Activated T-cell treated with anti-CD3 and anti-CD28 coated beads, Interleukin-2, amount 50 U/mL, for 72 hours (primary cell): Measurements from ENCODE around the gene ATP2B2. TPM values are rescaled to one million over a fixed set of nuclear protein-coding genes. Genes with fewer than 3 reads are reported as not detected.

Experiments
- ATAC-seq, 2 donors: fragments of 150-1000 bp; cut with Tn5 transposase; replicated peaks in 1 of 2; 2 replicates each; pipeline ENCODE4 v1.10.0; 2021; ENCODE audit warnings: moderate library complexity in 2 of 2, mild to moderate bottlenecking in 1 of 2
- DNase-seq, 2 donors: peaks; one replicate each; pipeline ENCODE4 v3.0.0; 2021 to 2022; ENCODE audit warnings: mixed read lengths in 1 of 2
- H3K27ac Mint-ChIP-seq: one replicate; pipeline ENCODE4 v1.8.0; 2022; ENCODE audit warnings: mild to moderate bottlenecking, moderate library complexity, mixed read lengths
- H3K27me3 Mint-ChIP-seq: one replicate; pipeline ENCODE4 v1.8.0; 2022; ENCODE audit warnings: low read depth, mixed read lengths
- H3K36me3 Mint-ChIP-seq, 2 donors: one replicate each; pipeline ENCODE4 v1.8.0; 2022; ENCODE audit warnings: mixed read lengths in 2 of 2, mild to moderate bottlenecking in 1 of 2; ENCODE audit not compliant: insufficient read depth in 2 of 2
- H3K4me1 Mint-ChIP-seq: one replicate; pipeline ENCODE4 v1.8.0; 2022; ENCODE audit warnings: low read depth, mixed read lengths
- H3K4me3 Mint-ChIP-seq, 2 donors: one replicate each; pipeline ENCODE4 v1.8.0; 2022; ENCODE audit warnings: mild to moderate bottlenecking in 2 of 2, mixed read lengths in 2 of 2, moderate library complexity in 2 of 2
- H3K9me3 Mint-ChIP-seq, 2 donors: one replicate each; pipeline ENCODE4 v1.8.0; 2022; ENCODE audit warnings: mixed read lengths in 2 of 2
- total RNA-seq, 2 donors: library from RNA; stranded (reverse); gene quantifications; one replicate each; pipeline ENCODE4 v1.2.3, GENCODE V29; 2022

ATP2B2 gene
- total RNA-seq, 2 donors from 2014 or later: not detected

DNA sequence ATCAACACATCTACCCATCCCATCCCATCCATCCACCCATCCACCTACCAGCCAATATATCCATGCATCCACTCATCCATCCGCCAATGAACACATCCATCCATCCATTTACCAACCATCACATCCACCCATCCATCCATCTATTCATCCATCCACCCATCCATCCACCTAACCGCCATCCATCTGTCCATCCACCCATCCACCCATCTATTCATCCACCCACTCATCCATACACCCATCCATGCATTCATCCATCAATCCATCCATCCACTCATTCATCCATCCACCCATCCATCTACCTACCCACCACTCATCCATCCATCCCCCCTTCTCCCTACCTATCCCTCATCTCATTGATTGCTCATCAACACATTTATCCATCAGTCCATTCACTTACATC, 136.9 kb downstream of the ATP2B2 start:
- ATAC-seq: no peak
- Mint-ChIP-seq H3K4me3 (no peak overlapping the region), H3K36me3 (peaks cover 5 to 6% of the 10 kb centered on the region in 2 donors), H3K4me1 (peaks cover 53% of the 10 kb centered on the region), H3K27ac (no peak overlapping the region), H3K9me3 (peaks cover 4 to 12% of the 10 kb centered on the region in 2 donors), H3K27me3 (peaks cover 27% of the 10 kb centered on the region)
- DNase-seq: no peak

DNA sequence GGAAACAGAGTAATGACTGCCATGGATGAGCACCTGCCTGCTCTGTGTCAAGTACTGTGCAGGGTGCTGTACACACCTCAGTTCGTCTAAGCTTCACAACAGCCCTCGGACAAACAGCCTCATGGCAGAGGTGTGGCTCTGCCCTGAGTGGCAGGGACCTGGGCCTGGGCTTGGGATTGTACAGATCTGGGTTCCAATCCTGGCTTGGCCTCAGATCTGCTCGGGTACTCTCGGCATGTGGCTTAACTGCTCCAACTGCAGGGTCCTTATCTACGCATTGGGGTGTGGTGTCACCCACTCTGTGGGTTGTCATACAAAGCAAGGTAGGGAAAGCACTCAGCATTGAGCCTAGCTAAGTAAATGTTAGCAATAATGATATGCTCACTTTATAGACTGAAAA, 137.9 kb downstream of the ATP2B2 start:
- Mint-ChIP-seq H3K4me3 (peak overlapping the region in 1 of 2 donors; percentile 47), H3K9me3 (peaks cover 4 to 13% of the 10 kb centered on the region in 2 donors), H3K4me1 (peaks cover 58% of the 10 kb centered on the region), H3K27me3 (peaks cover 27% of the 10 kb centered on the region), H3K36me3 (peaks cover 5 to 6% of the 10 kb centered on the region in 2 donors), H3K27ac (no peak overlapping the region)
- DNase-seq: no peak
- no peak for ATAC-seq

DNA sequence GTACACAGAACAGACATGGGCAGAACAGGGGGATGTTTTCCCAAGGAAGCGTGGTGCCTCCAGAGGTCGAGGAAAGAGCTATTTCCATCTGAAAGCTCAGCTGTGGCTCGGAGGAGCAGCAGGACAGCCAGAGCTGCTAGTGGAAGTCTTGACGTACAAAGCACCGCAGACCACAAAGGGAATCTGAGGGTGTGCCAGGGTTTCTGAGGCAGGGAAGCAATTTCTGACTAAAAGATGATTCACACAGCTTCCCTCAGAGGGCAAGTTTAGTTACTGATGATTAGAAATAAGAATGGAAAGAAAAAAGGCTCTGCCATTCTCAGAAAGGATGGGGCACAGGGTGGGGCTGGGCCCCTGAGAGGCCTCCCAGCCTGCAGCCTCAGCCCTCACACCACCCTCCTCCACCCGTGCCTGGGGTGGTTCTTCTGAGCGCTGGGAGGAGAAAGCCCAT, 138.7 kb downstream of the ATP2B2 start:
- DNase-seq: peak; percentile 43 to 47
- peak; percentile 77 to 80 for ATAC-seq
- Mint-ChIP-seq H3K36me3 (peaks cover 5 to 6% of the 10 kb centered on the region in 2 donors), H3K9me3 (peaks cover 4 to 13% of the 10 kb centered on the region in 2 donors), H3K4me1 (peaks cover 64% of the 10 kb centered on the region), H3K27ac (no peak overlapping the region), H3K27me3 (peaks cover 33% of the 10 kb centered on the region), H3K4me3 (peak overlapping the region; percentile 42 to 47)

DNA sequence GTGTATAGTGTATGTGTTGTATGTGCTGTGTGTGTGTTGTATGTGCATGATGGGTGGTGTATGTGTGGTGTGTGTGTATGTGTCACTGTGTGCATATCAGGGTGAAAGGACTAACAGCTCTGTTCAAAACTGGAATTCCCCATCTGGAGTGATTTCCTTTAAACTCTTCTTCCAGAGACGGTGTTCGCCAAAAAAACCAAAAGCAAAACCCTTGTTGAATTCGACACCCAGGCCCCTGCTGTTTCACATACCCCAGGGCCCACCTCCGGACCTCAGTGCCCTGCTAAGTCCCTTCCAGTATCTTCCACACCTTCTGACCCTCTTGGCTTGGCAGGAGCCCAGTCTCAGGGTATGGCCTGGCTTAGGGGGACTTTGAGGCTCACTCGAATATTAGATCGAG, 139.6 kb downstream of the ATP2B2 start:
- DNase-seq (no peak), ATAC-seq (no peak)
- Mint-ChIP-seq H3K4me3 (no peak overlapping the region), H3K9me3 (peaks cover 4 to 10% of the 10 kb centered on the region in 2 donors), H3K4me1 (peaks cover 66% of the 10 kb centered on the region), H3K27ac (no peak overlapping the region), H3K27me3 (peaks cover 38% of the 10 kb centered on the region), H3K36me3 (peaks cover 2% of the 10 kb centered on the region in 2 donors)

DNA sequence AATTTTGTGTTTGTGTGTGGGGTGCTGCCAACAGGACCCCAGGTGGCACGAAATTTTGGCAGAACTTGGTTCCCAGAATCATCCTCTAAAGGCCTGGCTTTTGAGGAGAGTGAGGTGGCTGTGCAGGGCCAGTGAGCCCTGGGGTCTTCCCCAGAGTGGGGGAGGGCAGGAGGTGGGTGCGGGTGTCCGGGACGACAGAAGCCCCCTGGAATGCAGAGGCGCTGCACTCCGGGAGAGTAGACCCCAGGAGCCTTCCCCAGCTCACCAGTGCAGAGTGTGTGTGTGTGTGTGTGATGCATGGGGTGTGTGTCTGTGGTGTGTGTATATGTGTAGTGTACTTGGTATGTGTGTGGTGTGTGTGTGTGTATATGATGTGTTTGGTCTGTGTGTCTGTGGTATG, 140.1 kb downstream of the ATP2B2 start:
- ATAC-seq: no peak
- H3K4me3 Mint-ChIP-seq: no peak overlapping the region
- peaks cover 61% of the 10 kb centered on the region for H3K4me1 Mint-ChIP-seq
- no peak overlapping the region for H3K27ac Mint-ChIP-seq
- peaks cover 4 to 10% of the 10 kb centered on the region in 2 donors for H3K9me3 Mint-ChIP-seq
- H3K36me3 Mint-ChIP-seq: peaks cover 1 to 2% of the 10 kb centered on the region in 2 donors
- DNase-seq: no peak
- peaks cover 38% of the 10 kb centered on the region for H3K27me3 Mint-ChIP-seq

DNA sequence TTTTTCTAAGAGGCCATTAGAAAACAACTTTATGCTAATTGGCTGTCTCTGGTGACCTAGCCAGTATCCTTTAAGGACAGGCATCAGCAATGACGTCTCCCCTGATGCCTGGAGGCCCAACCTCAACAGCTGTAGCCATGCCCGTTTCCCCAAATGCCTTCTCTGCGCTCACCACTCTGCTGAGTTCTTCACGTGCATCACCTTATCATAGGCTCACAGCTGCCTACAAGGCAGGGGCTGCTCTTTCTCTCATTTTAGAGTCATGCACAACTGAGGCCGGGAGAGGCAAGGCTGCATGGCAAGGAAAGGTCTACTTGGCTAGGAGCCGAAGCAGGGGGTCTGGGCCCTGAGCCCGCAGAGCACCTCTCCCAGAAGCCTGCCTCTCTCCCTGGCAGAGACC, 140.6 kb downstream of the ATP2B2 start:
- DNase-seq: no peak
- H3K27ac Mint-ChIP-seq: no peak overlapping the region
- peak overlapping the region in 1 of 2 donors; percentile 13 for H3K4me3 Mint-ChIP-seq
- no peak for ATAC-seq
- H3K9me3 Mint-ChIP-seq: peaks cover 4 to 10% of the 10 kb centered on the region in 2 donors
- peaks cover 40% of the 10 kb centered on the region for H3K27me3 Mint-ChIP-seq
- H3K36me3 Mint-ChIP-seq: peaks cover 1 to 2% of the 10 kb centered on the region in 2 donors
- peaks cover 56% of the 10 kb centered on the region for H3K4me1 Mint-ChIP-seq

DNA sequence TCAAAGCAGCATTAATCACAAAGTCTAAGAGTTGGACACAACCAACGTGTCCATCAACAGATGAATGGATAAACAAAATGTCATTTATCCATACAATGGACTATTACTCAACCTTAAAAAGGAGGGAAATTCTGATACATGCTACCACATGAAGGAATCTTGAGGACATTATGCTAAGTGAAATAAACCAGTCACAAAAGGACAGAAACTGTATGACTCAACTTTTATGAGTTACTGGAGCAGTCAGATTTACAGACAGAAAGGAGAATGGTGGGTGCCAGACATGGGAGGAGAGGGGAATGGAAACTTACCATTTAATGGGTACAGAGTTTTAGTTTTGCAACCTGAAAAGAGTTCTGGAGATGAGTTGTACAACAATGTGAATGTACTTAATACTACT, 141.5 kb downstream of the ATP2B2 start:
- no peak for DNase-seq
- Mint-ChIP-seq H3K4me3 (peak overlapping the region in 1 of 2 donors; percentile 2), H3K9me3 (peaks cover 4 to 10% of the 10 kb centered on the region in 2 donors), H3K27ac (no peak overlapping the region), H3K27me3 (peaks cover 31% of the 10 kb centered on the region), H3K36me3 (peaks cover 1 to 2% of the 10 kb centered on the region in 2 donors), H3K4me1 (peaks cover 52% of the 10 kb centered on the region)
- ATAC-seq: peak; percentile 75 to 77

DNA sequence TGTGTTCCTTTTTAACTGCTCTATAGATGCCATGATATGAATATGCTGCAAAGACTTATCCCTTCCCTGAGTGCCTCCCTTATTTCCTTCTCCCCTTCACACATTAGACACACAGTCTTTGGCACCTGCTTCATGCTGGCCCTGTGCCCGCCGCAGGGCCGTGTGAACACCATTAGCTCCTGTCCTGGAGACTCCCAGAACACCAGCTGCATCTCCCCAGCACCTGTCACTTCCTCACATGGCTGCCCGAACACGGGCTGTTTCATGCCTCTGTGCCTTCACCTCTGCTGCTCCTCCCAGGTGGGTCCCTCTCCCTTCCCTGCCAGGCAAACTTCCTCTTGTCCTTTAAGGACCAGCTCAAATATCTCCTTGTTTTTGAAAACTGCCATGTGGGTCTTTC, 144.0 kb downstream of the ATP2B2 start:
- H3K27ac Mint-ChIP-seq: no peak overlapping the region
- peaks cover 39% of the 10 kb centered on the region for H3K4me1 Mint-ChIP-seq
- H3K4me3 Mint-ChIP-seq: no peak overlapping the region
- peaks cover 2 to 5% of the 10 kb centered on the region in 2 donors for H3K9me3 Mint-ChIP-seq
- no peak for DNase-seq
- H3K36me3 Mint-ChIP-seq: no peaks in the 10 kb centered on the region
- peaks cover 22% of the 10 kb centered on the region for H3K27me3 Mint-ChIP-seq
- ATAC-seq: no peak

DNA sequence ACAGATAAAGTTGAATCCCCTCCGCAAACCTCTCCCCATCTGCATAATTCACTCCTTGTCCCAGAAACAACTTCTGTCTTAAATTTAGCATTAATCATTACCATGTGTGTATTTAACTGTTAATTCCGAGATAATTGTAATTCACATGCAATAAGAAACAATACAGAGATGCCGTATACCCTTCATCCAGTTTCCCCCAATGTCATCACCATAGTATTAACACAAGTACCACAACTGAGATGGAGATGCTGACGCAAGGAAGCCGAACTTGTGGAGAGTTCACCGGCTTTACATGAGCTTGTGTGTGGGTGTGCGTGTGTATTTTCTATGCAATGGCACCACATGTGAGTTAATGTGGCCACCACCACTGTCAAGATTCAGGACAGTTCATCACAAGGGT, 144.9 kb downstream of the ATP2B2 start:
- Mint-ChIP-seq H3K36me3 (no peaks in the 10 kb centered on the region), H3K27ac (no peak overlapping the region), H3K9me3 (peaks cover under 1 to 3% of the 10 kb centered on the region in 2 donors), H3K4me3 (no peak overlapping the region), H3K4me1 (peaks cover 30% of the 10 kb centered on the region), H3K27me3 (peaks cover 22% of the 10 kb centered on the region)
- ATAC-seq: no peak
- no peak for DNase-seq

DNA sequence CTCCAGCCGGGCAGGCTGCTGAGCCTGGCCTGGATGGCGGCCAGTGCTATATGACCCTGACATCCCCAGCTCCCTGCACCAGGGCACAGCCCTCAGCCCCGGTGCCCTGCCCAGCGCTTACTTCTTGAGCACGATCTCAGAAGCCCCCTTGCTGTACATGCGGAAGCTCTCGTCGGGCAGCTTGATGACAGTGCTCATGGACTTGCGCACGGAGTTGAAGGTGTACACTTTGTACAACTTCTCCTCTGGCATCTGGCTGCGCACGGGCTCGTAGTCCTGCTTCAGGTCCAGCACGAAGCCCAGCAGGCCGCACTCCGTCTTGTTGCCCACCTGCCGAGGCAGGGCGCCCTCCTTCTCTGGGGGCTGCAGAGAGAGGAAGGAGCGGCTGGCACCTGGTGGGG, 145.6 kb downstream of the ATP2B2 start:
- H3K4me1 Mint-ChIP-seq: peaks cover 23% of the 10 kb centered on the region
- peaks cover 0 to 2% of the 10 kb centered on the region in 2 donors for H3K9me3 Mint-ChIP-seq
- no peak for DNase-seq
- no peak for ATAC-seq
- H3K4me3 Mint-ChIP-seq: no peak overlapping the region
- H3K36me3 Mint-ChIP-seq: no peaks in the 10 kb centered on the region
- H3K27me3 Mint-ChIP-seq: peaks cover 22% of the 10 kb centered on the region
- no peak overlapping the region for H3K27ac Mint-ChIP-seq

DNA sequence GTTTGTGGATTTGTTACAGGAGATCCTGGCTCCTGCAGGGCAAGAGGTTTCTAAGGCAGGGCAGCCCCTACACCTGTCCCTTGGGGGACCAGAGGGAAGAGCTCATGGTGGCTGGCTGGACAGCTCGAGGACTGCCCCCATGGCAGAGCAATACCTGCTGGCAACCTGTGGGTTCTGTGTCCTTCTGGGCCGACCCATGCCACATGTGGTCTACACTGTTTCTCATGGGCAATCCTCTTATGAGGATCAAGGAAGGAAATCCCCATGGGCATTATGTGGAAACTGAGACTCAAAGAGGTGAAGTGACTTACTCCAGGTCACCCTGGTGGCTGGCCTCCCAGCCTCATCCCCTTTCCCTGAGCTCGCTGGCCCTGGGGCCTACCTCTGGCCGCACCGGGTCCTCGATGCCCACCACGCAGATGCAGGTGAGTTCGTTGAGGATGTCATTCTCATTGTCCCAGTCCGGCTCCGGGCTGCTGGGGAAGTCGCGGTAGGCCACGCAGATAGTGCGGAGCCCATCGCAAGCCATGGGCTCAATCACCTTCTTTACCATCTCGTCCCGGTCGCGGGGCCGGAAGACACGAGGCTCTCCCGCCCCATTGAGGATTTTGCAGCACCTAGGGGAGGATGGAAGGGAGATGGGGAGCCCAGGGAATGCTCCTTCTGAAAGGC, 146.9 kb downstream of the ATP2B2 start:
- Mint-ChIP-seq H3K4me3 (no peak overlapping the region), H3K36me3 (no peaks in the 10 kb centered on the region), H3K4me1 (peaks cover 12% of the 10 kb centered on the region), H3K27me3 (peaks cover 35% of the 10 kb centered on the region), H3K27ac (no peak overlapping the region), H3K9me3 (peaks cover 0 to 2% of the 10 kb centered on the region in 2 donors)
- ATAC-seq (no peak), DNase-seq (no peak)

DNA sequence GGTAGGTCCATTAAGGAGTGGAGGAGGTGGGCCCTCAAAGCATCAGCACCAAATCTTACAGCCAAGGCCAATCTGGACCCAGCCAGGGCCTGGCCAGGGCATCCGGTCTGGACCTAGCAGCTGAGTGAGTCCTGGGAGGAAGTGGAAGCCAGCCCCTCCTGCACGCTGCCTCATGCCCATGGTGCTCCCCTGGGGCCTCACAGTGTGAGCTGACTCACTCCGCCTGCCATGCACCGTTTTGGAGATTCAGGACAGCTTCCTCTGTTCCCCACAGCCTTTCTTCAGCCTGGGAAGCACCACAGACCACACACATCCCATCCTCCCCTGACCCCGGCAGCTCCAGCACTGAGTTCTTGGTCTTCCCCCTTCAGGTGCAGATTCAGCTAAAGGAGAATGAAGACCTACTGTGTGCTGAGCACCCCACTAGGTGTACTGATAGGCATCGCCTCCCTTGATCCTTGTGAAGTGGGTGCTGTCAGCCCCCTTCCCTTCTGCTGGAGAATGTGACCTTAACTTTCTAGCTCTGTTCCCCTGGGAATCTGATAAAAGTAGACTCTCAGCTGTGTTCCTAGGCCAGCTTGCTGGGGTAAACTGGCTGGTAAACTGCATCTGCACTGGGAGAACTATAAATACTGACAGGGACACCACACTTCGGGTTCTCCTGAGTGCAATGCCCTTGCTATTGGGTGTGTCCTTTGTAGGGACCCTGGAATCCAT, 147.6 kb downstream of the ATP2B2 start:
- DNase-seq (no peak), ATAC-seq (no peak)
- peaks cover 8% of the 10 kb centered on the region for H3K4me1 Mint-ChIP-seq

DNA sequence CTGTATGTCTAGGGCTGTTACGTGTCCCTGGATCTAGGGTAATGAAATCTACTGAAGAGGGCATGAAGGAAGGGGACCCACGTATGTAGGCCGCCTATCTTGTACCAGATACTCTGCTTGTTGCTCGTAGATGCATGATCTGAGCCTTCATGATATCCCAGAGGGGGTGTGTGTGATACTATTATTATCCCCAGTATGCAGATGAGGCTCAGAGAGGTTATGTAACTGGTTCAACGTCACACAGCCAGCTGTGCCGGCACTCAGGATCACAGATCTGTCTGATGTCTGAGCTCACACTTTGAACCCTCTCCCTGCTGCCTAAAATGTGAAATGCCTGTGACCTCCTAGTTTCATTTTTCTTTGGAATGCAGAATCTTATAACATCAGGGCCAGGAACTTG, 148.3 kb downstream of the ATP2B2 start:
- ATAC-seq (no peak), DNase-seq (no peak)
- Mint-ChIP-seq H3K9me3 (no peaks in the 10 kb centered on the region), H3K36me3 (no peaks in the 10 kb centered on the region), H3K4me3 (no peak overlapping the region), H3K27ac (no peak overlapping the region), H3K4me1 (peaks cover 7% of the 10 kb centered on the region), H3K27me3 (peaks cover 36% of the 10 kb centered on the region)

More for the DNA sequence above, 147.6 kb downstream of the ATP2B2 start:
- no peaks in the 10 kb centered on the region for H3K36me3 Mint-ChIP-seq
- no peaks in the 10 kb centered on the region for H3K9me3 Mint-ChIP-seq
- no peak overlapping the region for H3K4me3 Mint-ChIP-seq
- H3K27ac Mint-ChIP-seq: no peak overlapping the region
- peaks cover 38% of the 10 kb centered on the region for H3K27me3 Mint-ChIP-seq
